ENCODE data around the gene RXFP4.

Gene RXFP4

GRCh38 chr1:155960081-155960745 lies 18.8 kb downstream of the RXFP4 start:
- no peak for DNase-seq
- Histone ChIP-seq H3K36me3 (peaks cover 6% of the 10 kb centered on the region; the same call in 1 of the 2 replicates), H3K4me3 (ENCODE audit: low read depth, low read length) (no peak overlapping the region), H3K27me3 (no peaks in the 10 kb centered on the region), H3K9me3 (no peaks in the 10 kb centered on the region), H3K4me1 (no peaks in the 10 kb centered on the region)
- TF ChIP-seq, protein P1, sequence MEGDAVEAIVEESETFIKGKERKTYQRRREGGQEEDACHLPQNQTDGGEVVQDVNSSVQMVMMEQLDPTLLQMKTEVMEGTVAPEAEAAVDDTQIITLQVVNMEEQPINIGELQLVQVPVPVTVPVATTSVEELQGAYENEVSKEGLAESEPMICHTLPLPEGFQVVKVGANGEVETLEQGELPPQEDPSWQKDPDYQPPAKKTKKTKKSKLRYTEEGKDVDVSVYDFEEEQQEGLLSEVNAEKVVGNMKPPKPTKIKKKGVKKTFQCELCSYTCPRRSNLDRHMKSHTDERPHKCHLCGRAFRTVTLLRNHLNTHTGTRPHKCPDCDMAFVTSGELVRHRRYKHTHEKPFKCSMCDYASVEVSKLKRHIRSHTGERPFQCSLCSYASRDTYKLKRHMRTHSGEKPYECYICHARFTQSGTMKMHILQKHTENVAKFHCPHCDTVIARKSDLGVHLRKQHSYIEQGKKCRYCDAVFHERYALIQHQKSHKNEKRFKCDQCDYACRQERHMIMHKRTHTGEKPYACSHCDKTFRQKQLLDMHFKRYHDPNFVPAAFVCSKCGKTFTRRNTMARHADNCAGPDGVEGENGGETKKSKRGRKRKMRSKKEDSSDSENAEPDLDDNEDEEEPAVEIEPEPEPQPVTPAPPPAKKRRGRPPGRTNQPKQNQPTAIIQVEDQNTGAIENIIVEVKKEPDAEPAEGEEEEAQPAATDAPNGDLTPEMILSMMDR (IDR thresholded peaks at IDR 0.05; ENCODE audit: low read depth, low read length) = no peak

DNA sequence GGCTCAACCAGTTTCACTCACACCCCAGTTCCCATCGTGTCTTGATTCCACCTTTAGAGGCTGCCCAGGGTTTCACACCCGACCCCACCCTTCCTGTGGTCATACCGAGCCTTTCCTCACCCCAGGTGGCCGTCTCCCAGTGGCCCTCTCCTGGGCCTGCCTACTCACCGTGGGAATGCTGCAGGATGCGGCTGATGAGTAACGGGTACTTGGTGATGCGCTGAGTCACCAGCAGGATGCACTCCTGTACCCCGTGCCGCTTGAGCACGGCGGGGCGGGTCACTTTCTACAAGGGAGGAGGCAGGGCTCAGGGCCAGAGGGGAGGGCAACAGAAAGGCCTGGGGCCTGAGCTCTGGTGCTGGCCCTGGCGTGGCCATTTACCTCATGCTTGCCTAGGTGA lies 20.5 kb downstream of the RXFP4 start:
- no peaks in the 10 kb centered on the region for H3K4me1 ChIP-seq
- H3K4me3 ChIP-seq (ENCODE audit: low read depth, low read length) = no peak overlapping the region
- no peak for DNase-seq
- peaks cover 6% of the 10 kb centered on the region; the same call in 1 of the 2 replicates for H3K36me3 ChIP-seq
- no peaks in the 10 kb centered on the region for H3K9me3 ChIP-seq
- H3K27me3 ChIP-seq = no peaks in the 10 kb centered on the region
- TF ChIP-seq, protein P1 (IDR thresholded peaks at IDR 0.05; ENCODE audit: low read depth, low read length) = no peak

- Histone ChIP-seq H3K4me1 (peaks cover 2% of the 10 kb centered on the region; the same call in 1 of the 2 replicates), H3K4me3 (ENCODE audit: low read depth, low read length) (no peak overlapping the region), H3K36me3 (peaks cover 6% of the 10 kb centered on the region; the same call in 1 of the 2 replicates)
These were observed 21.3 kb downstream of the RXFP4 start for GRCh38 chr1:155962599-155963211.

DNA sequence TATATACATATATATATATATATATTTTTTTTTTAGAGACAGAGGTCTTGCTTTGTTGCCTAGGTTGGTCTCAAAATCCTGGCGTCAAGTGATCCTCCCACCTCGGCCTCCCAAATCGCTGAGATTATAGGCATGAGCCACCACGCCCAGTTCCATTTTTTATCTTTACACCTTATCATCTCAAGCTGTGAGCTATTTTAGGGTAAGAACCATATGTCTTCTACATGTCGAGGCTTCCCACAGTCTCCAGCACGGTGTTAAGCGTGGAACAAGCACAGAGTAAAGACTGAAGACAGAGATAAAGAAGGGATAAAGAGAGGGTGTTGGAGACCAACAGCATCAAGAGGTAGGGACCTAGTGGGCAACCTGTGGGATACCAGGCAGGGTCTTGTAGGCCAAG lies 22.8 kb downstream of the RXFP4 start:
- Histone ChIP-seq H3K4me1 (peaks cover 7% of the 10 kb centered on the region), H3K9me3 (no peaks in the 10 kb centered on the region), H3K27me3 (no peaks in the 10 kb centered on the region), H3K36me3 (peaks cover 6% of the 10 kb centered on the region; the same call in 1 of the 2 replicates), H3K4me3 (ENCODE audit: low read depth, low read length) (no peak overlapping the region)
- DNase-seq = no peak
- TF ChIP-seq, protein P1 (IDR thresholded peaks at IDR 0.05; ENCODE audit: low read depth, low read length) = no peak

More at GRCh38 chr1:155962599-155963211, 21.3 kb downstream of the RXFP4 start:
- no peak for DNase-seq
- Histone ChIP-seq H3K9me3 (no peaks in the 10 kb centered on the region), H3K27me3 (no peaks in the 10 kb centered on the region)
- TF ChIP-seq, protein P1 (IDR thresholded peaks at IDR 0.05; ENCODE audit: low read depth, low read length) = no peak

GRCh38 chr1:155966135-155966534 lies 24.7 kb downstream of the RXFP4 start:
- peaks cover 7% of the 10 kb centered on the region for H3K4me1 ChIP-seq
- H3K36me3 ChIP-seq = peaks cover 6% of the 10 kb centered on the region; the same call in 1 of the 2 replicates
- no peak overlapping the region for H3K4me3 ChIP-seq (ENCODE audit: low read depth, low read length)
- H3K27me3 ChIP-seq = no peaks in the 10 kb centered on the region
- H3K9me3 ChIP-seq = no peaks in the 10 kb centered on the region
- DNase-seq = no peak
- TF ChIP-seq, protein P1 (IDR thresholded peaks at IDR 0.05; ENCODE audit: low read depth, low read length) = no peak; the same call in 1 of the 2 replicates

GRCh38 chr1:155966750-155967149 lies 25.3 kb downstream of the RXFP4 start:
- Histone ChIP-seq H3K36me3 (peaks cover 6% of the 10 kb centered on the region; the same call in 1 of the 2 replicates), H3K4me3 (ENCODE audit: low read depth, low read length) (no peak overlapping the region), H3K9me3 (no peaks in the 10 kb centered on the region), H3K4me1 (peaks cover 7% of the 10 kb centered on the region), H3K27me3 (no peaks in the 10 kb centered on the region)
- TF ChIP-seq, protein P1 (IDR thresholded peaks at IDR 0.05; ENCODE audit: low read depth, low read length) = no peak
- DNase-seq = no peak
